Neural progenitor cell (in vitro differentiated cells): ENCODE results near the gene MEI1. TPM values are rescaled to one million over a fixed set of nuclear protein-coding genes. Genes with fewer than 3 reads are reported as not detected.

Source experiments
- DNase-seq: peaks from one replicate; pipeline ENCODE4 v3.0.0-alpha.2; 2016; ENCODE audit warnings: low spot score
- H2AFZ ChIP-seq: fragments of 200-600 bp; sonication (generic); replicated peaks from 2 replicates; pipeline ENCODE4 v1.6.1; 2016; ENCODE audit warnings: antibody characterized with exemption
- H3F3A ChIP-seq: fragments of 200-600 bp; sonication (generic); 2 replicates; pipeline ENCODE4 v1.6.1; 2016; ENCODE audit warnings: antibody characterized with exemption, low read depth
- H3K27ac ChIP-seq: fragments of 200-600 bp; sonication (generic); 2 replicates; pipeline ENCODE4 v1.5.1; 2016; ENCODE audit warnings: mild to moderate bottlenecking
- H3K27me3 ChIP-seq: fragments of 200-600 bp; sonication (generic); 2 replicates; pipeline ENCODE4 v1.6.1; 2016; ENCODE audit warnings: mild to moderate bottlenecking, moderate library complexity
- H3K36me3 ChIP-seq: fragments of 200-600 bp; sonication (generic); 2 replicates; pipeline ENCODE4 v1.5.1; 2016
- H3K4me1 ChIP-seq: fragments of 200-600 bp; sonication (generic); 2 replicates; pipeline ENCODE4 v1.6.1; 2016; ENCODE audit warnings: mixed run types
- H3K4me2 ChIP-seq: fragments of 200-600 bp; sonication (generic); 2 replicates; pipeline ENCODE4 v1.6.1; 2016
- H3K4me3 ChIP-seq: fragments of 200-600 bp; sonication (generic); 2 replicates; pipeline ENCODE4 v1.5.1; 2016
- H3K79me2 ChIP-seq: fragments of 200-600 bp; sonication (generic); 2 replicates; pipeline ENCODE4 v1.6.1; 2016; ENCODE audit warnings: low read depth
- H3K9ac ChIP-seq: fragments of 200-600 bp; sonication (generic); 2 replicates; pipeline ENCODE4 v1.6.1; 2016
- H3K9me3 ChIP-seq: fragments of 200-600 bp; sonication (generic); 2 replicates; pipeline ENCODE4 v1.5.1; 2016; ENCODE audit warnings: low read depth
- H4K20me1 ChIP-seq: fragments of 200-600 bp; sonication (generic); 2 replicates; pipeline ENCODE4 v1.6.1; 2016; ENCODE audit warnings: low read depth
- H3K27ac Mint-ChIP-seq: 3 replicates; pipeline ENCODE4 v1.8.0; 2021; ENCODE audit warnings: mixed read lengths
- H3K27me3 Mint-ChIP-seq: 2 replicates; pipeline ENCODE4 v1.8.0; 2022; ENCODE audit warnings: low read depth, mild to moderate bottlenecking, inconsistent platforms, moderate library complexity, mixed read lengths; ENCODE audit not compliant: insufficient read depth
- H3K36me3 Mint-ChIP-seq: 3 replicates; pipeline ENCODE4 v1.8.0; 2021; ENCODE audit warnings: mixed read lengths
- H3K4me1 Mint-ChIP-seq: 3 replicates; pipeline ENCODE4 v1.8.0; 2021; ENCODE audit warnings: mixed read lengths
- H3K4me3 Mint-ChIP-seq: 3 replicates; pipeline ENCODE4 v1.8.0; 2021; ENCODE audit warnings: mild to moderate bottlenecking, moderate library complexity, mixed read lengths
- H3K9me3 Mint-ChIP-seq: 3 replicates; pipeline ENCODE4 v1.8.0; 2020; ENCODE audit warnings: mixed read lengths
- CTCF ChIP-seq: fragments of 200-600 bp; sonication (generic); IDR thresholded peaks from 2 replicates; pipeline ENCODE4 v1.5.1; 2017; ENCODE audit warnings: antibody characterized with exemption, mild to moderate bottlenecking
- EZH2 ChIP-seq: fragments of 200-600 bp; sonication (generic); IDR thresholded peaks from 2 replicates; pipeline ENCODE4 v1.6.1; 2017; ENCODE audit warnings: antibody characterized with exemption, mild to moderate bottlenecking, moderate library complexity
- EZH2phosphoT487 ChIP-seq: fragments of 200-600 bp; sonication (generic); IDR thresholded peaks from 2 replicates; pipeline ENCODE4 v1.6.1; 2017; ENCODE audit warnings: antibody characterized with exemption
- total RNA-seq: library from RNA; depleted of rRNA; stranded (reverse); fragments of >200 nt; gene quantifications from 2 replicates; pipeline ENCODE4 v1.2.3, GENCODE V29; 2015; ENCODE audit warnings: low replicate concordance

MEI1 gene
- total RNA-seq, 1 donor from 2014 or later, result not detected

GRCh38 chr22:41800348-41801146 lies 101.2 kb downstream of the MEI1 start, which contains the start of gene CCDC134:
TSS of gene CCDC134 (plus strand) at chr22:41800679. CDS start at chr22:41808891, 8,212 bp downstream.
- H3K27ac ChIP-seq, result peak within 1 kb of the TSS; percentile 24
- peak within 1 kb of the TSS; percentile 66 for H3K9ac ChIP-seq
- peak within 1 kb of the TSS; percentile 98 for H3K27ac Mint-ChIP-seq

GRCh38 chr22:41801147-41801819 lies 102.0 kb downstream of the MEI1 start:
- peak overlapping the region; percentile 96 for H3K4me3 Mint-ChIP-seq

More at GRCh38 chr22:41800348-41801146, 101.2 kb downstream of the MEI1 start, which contains the start of gene CCDC134:
- Histone ChIP-seq H3K36me3 (no peaks in the 10 kb centered on the region), H2AFZ (peak within 1 kb of the TSS; percentile 77), H3K79me2 (peaks cover 46% of the 10 kb centered on the region), H3F3A (peaks cover 14% of the 10 kb centered on the region), H3K9me3 (no peaks in the 10 kb centered on the region), H3K4me3 (peak within 1 kb of the TSS; percentile 75), H3K4me1 (peaks cover 22% of the 10 kb centered on the region), H3K27me3 (no peaks in the 10 kb centered on the region), H4K20me1 (peaks cover 8% of the 10 kb centered on the region), H3K4me2 (peak within 1 kb of the TSS; percentile 97)
- Mint-ChIP-seq H3K36me3 (peaks cover 6% of the 10 kb centered on the region), H3K4me3 (peak within 1 kb of the TSS; percentile 96), H3K4me1 (peaks cover 37% of the 10 kb centered on the region), H3K27me3 (peaks cover 3% of the 10 kb centered on the region), H3K9me3 (no peaks in the 10 kb centered on the region)
- TF ChIP-seq EZH2 (no peak), CTCF (no peak), EZH2phosphoT487 (no peak)
- DNase-seq, result peak; percentile 95

GRCh38 chr22:41801886-41802285 lies 102.6 kb downstream of the MEI1 start:
- no peaks in the 10 kb centered on the region for H3K27me3 ChIP-seq
- Mint-ChIP-seq H3K36me3 (peaks cover 6% of the 10 kb centered on the region), H3K27ac (no peak overlapping the region), H3K9me3 (no peaks in the 10 kb centered on the region), H3K4me3 (peak overlapping the region; percentile 96), H3K27me3 (peaks cover 3% of the 10 kb centered on the region), H3K4me1 (peaks cover 37% of the 10 kb centered on the region)
- H3K36me3 ChIP-seq, result no peaks in the 10 kb centered on the region
- TF ChIP-seq EZH2, result no peak
- TF ChIP-seq EZH2phosphoT487, result no peak
- no peak for TF ChIP-seq CTCF
- H2AFZ ChIP-seq, result no peak overlapping the region
- H3K79me2 ChIP-seq, result peaks cover 56% of the 10 kb centered on the region
- H4K20me1 ChIP-seq, result peaks cover 8% of the 10 kb centered on the region
- peaks cover 22% of the 10 kb centered on the region for H3K4me1 ChIP-seq
- H3K27ac ChIP-seq, result no peak overlapping the region
- no peak for DNase-seq
- peaks cover 14% of the 10 kb centered on the region for H3F3A ChIP-seq
- H3K4me2 ChIP-seq, result peak overlapping the region; percentile 97
- no peaks in the 10 kb centered on the region for H3K9me3 ChIP-seq
- H3K9ac ChIP-seq, result no peak overlapping the region
- H3K4me3 ChIP-seq, result peak overlapping the region; percentile 75

More at GRCh38 chr22:41801147-41801819, 102.0 kb downstream of the MEI1 start:
- Histone ChIP-seq H3K27me3 (no peaks in the 10 kb centered on the region), H3K4me2 (peak overlapping the region; percentile 97), H3K4me3 (peak overlapping the region; percentile 75), H3K36me3 (no peaks in the 10 kb centered on the region), H3K27ac (peak overlapping the region; percentile 24), H4K20me1 (peaks cover 8% of the 10 kb centered on the region), H3K9me3 (no peaks in the 10 kb centered on the region), H3K9ac (peak overlapping the region; percentile 66), H3K79me2 (peaks cover 50% of the 10 kb centered on the region), H2AFZ (peak overlapping the region; percentile 77), H3K4me1 (peaks cover 22% of the 10 kb centered on the region), H3F3A (peaks cover 14% of the 10 kb centered on the region)
- H3K27ac Mint-ChIP-seq, result peak overlapping the region; percentile 1
- peaks cover 6% of the 10 kb centered on the region for H3K36me3 Mint-ChIP-seq
- no peak for DNase-seq
- H3K9me3 Mint-ChIP-seq, result no peaks in the 10 kb centered on the region
- H3K27me3 Mint-ChIP-seq, result peaks cover 3% of the 10 kb centered on the region
- peaks cover 37% of the 10 kb centered on the region for H3K4me1 Mint-ChIP-seq
- no peak for TF ChIP-seq CTCF
- TF ChIP-seq EZH2, result no peak
- TF ChIP-seq EZH2phosphoT487, result no peak
